PC-3 (cell line): ENCODE data around the gene ZNF132.

ENCODE experiments used
- CTCF ChIP-seq: fragments of 300-600 bp; sonication (generic); conservative IDR thresholded peaks from 2 replicates; pipeline ENCODE4 v1.5.1; 2017; ENCODE audit warnings: antibody characterized with exemption, low read depth, mild to moderate bottlenecking, low read length
- EZH2 ChIP-seq: fragments of 300-600 bp; sonication (generic); IDR thresholded peaks from one replicate; pipeline ENCODE4 v1.6.1; 2017; ENCODE audit warnings: antibody characterized with exemption, mild to moderate bottlenecking, low read length; ENCODE audit not compliant: unreplicated experiment
- EZH2phosphoT487 ChIP-seq: fragments of 300-600 bp; sonication (generic); IDR thresholded peaks from 2 replicates; pipeline ENCODE4 v1.6.1; 2018; ENCODE audit warnings: mild to moderate bottlenecking, antibody characterized with exemption, low read length, borderline replicate concordance

- no peak for TF ChIP-seq CTCF
- TF ChIP-seq EZH2, result no peak
- TF ChIP-seq EZH2phosphoT487, result no peak
Observed at GRCh38 chr19:58473775-58474174, 33.8 kb upstream of the ZNF132 start.
